LNCAP (cell line): Measurements from ENCODE around the gene L2HGDH.

Experiments used
- TF ChIP-seq, protein P1 (sequence below): fragments of 450-650 bp; IDR thresholded peaks from 2 replicates; pipeline ENCODE4 v1.5.1; 2017; ENCODE audit warnings: mild to moderate bottlenecking

L2HGDH gene

DNA sequence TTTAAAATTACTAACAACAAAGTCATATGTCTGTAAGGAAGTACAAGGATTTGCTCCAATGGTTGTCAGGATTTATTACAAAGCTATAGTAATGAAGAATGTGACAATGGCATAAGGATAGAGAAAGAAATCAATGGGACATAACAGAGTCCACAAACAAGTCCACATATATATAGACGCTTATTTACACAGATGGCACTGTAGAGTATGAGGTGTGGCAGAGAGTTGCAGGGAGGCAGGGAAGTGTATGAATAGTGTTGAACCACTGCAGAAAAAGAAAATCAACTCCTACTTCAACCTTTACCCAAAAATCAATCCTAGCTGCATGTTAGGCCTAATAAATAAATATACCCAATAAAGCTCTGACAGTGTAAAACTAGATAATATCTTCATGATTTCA is 102.0 kb downstream of the L2HGDH start:
- TF ChIP-seq, protein P1, sequence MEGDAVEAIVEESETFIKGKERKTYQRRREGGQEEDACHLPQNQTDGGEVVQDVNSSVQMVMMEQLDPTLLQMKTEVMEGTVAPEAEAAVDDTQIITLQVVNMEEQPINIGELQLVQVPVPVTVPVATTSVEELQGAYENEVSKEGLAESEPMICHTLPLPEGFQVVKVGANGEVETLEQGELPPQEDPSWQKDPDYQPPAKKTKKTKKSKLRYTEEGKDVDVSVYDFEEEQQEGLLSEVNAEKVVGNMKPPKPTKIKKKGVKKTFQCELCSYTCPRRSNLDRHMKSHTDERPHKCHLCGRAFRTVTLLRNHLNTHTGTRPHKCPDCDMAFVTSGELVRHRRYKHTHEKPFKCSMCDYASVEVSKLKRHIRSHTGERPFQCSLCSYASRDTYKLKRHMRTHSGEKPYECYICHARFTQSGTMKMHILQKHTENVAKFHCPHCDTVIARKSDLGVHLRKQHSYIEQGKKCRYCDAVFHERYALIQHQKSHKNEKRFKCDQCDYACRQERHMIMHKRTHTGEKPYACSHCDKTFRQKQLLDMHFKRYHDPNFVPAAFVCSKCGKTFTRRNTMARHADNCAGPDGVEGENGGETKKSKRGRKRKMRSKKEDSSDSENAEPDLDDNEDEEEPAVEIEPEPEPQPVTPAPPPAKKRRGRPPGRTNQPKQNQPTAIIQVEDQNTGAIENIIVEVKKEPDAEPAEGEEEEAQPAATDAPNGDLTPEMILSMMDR: no peak

DNA sequence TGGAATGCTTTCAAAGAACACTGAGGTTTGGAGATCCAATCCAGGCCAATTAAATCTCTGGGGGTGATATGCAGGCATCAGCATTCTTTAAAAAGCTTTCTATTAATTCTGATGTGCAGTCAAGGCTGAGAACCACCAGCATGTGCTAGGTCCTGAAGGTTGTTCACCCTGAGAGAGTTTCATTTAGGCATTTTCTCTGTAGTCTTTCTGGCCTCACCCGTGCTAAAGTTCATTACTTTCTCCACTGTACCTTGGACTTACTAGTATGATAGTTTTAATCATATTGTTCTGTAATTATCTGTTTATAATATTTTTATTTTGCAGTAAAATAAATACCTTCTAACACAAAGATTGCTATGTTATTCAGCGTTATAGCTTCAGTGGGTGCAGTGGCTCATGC is 113.5 kb downstream of the L2HGDH start:
- TF ChIP-seq, protein P1: no peak

DNA sequence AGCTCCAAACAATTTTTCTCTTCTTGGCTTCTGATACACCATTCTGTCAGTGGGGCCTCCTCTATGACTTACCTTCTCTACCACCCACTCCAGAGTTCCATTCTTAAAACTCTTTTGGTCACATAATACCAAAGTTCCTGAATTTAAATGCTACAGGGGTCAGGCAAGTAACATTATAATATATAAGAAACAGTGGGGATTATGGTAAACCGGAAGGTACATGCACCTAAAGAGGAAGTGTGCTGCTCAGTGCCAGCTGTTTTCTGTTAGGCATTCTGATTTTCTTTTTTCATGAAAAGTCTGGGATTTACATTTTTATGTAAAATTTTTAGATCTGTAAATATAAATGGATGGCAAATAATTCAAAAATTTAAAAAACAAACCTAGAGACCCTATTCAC is 120.5 kb downstream of the L2HGDH start:
- TF ChIP-seq, protein P1: no peak
